ENCODE data around the gene KCNH5.

KCNH5 gene

DNA sequence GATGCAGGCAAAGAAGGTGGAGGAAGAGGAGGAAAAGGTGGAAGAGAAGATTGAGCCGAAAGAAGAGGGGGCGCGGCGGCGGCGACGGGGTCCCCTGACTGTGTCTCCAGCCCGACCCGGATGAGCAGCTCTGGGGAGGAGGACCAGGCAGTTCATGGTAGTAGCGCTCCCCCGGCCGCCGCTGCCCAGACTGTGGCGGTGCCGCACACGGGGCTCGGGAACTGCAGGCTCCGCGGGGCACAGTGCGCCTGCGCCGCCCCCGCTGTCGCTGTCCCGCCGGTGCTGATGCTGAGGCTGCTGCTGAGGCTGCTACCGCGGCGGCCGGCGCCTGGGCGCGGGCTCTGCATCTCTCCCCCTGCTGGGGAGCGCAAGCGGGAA is at the start of gene KCNH5:
TSS of gene KCNH5 (minus strand) at position 225 of the 378 bp plus-strand sequence. CDS start 272 bp downstream, outside the sequence.
- peak; percentile 85 for DNase-seq (ENCODE audit: low read depth, low spot score)

GRCh38 chr14:63091394-63091996 is 46.2 kb upstream of the KCNH5 start:
- DNase-seq (ENCODE audit: low read depth, low spot score): no peak

- no peak for DNase-seq (ENCODE audit: low read depth, low spot score)
These were observed 43.6 kb upstream of the KCNH5 start for GRCh38 chr14:63088865-63089264.

DNA sequence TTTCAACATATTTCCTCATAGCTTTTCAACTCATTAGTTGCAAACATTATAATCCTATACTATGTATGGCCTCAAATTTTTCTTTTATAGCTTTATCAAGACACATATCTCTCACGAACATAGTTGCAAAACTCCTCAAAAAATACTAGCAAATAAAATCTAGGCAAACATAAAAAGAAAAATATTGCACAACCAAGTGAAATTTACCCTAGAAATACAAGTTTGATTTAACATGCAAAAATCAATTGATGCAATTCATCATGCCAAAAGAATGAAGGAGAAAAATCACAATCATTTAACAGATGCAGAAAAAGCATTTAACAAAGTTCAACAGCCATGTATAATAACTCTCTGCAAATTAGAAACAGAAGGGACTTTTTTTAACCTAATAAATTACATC is 33.3 kb upstream of the KCNH5 start:
- no peak for DNase-seq (ENCODE audit: low read depth, low spot score)

GRCh38 chr14:63076488-63076887 is 31.2 kb upstream of the KCNH5 start:
- DNase-seq (ENCODE audit: low read depth, low spot score): no peak

GRCh38 chr14:63055631-63056030 is 10.4 kb upstream of the KCNH5 start:
- no peak for DNase-seq (ENCODE audit: low read depth, low spot score)

DNA sequence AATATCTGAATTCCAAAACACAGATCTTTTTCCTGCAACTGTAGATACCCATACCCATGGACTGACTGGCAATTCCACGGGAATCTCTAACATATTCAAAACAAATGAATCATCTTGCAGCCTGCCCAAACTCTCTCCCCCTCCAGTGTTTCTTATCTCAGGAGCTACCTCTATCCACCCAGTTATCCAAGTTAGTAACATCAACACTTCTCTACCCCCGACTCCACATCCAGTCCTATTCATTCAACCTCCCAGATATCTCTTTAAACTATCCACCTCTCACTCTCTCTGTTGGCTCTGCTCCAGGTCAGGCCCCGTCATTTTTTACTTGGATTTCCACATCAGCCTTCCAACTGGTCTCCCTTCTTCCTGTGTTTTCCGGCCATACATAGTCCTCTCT is 6.7 kb upstream of the KCNH5 start:
- no peak for DNase-seq (ENCODE audit: low read depth, low spot score)

- no peak for DNase-seq (ENCODE audit: low read depth, low spot score)
These were observed 6.0 kb upstream of the KCNH5 start for GRCh38 chr14:63051301-63051700.

DNA sequence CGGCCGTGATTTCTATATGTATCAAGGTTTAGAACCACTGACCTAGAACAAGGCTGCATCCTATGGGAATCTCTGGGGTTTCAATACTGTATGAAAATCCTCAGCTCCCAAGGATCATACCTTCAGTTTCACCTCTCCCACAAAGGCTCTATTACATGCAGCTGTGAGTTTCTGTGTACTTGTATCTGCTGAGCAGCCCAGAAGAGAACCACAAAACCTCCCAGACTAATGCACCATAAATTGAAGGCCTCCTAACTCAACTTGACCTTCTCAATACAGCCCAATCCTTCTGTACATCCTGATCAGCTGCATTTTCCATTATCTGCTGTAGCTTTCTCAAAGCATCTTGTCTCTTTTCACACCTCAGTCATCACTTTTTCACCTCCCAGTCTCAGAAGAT is 5.4 kb upstream of the KCNH5 start:
- DNase-seq (ENCODE audit: low read depth, low spot score): no peak

- peak; percentile 2 for DNase-seq (ENCODE audit: low read depth, low spot score)
These were observed 1.3 kb upstream of the KCNH5 start for GRCh38 chr14:63046339-63047268.

DNA sequence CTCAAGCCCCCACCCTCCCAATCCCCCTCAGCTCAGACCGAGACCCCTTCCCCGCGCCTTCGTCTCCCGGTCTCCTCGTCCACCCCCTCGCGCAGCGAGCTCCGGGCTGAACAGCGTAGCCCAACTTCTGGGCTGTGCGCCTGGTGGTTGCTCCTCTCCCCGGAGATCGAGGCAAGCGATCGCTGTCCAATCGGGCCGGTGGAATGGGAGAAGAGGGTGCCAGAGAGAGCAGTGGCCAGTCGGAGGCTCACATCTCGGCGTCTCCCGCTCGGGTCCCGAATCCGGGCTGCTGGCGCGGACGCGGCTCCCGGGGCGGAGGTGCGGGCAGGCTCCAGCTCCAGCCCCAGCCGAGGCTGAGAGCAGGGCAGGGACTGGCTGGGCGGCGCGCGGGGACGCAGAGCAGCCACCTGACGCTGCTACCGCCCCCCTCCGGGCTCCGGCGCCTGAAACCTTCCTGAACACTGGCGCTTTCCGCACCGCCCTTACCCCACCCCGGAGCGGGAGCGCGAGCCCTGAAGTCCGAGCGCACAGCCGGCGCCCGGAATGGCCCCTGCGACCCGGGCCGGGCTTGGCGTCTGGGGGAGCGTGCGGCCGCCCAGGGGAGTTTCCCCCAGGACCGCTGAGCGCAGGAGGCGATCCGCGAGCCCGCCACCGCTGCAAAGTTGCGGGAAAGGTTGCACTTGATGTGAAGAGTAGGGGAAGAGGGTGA is 508 bp upstream of the KCNH5 start:
- peak; percentile 78 for DNase-seq (ENCODE audit: low read depth, low spot score)

- peak; percentile 75 for DNase-seq (ENCODE audit: low read depth, low spot score)
These were observed 5.4 kb downstream of the KCNH5 start for GRCh38 chr14:63039866-63040265.

GRCh38 chr14:63032641-63033040 is 12.6 kb downstream of the KCNH5 start:
- no peak for DNase-seq (ENCODE audit: low read depth, low spot score)

DNA sequence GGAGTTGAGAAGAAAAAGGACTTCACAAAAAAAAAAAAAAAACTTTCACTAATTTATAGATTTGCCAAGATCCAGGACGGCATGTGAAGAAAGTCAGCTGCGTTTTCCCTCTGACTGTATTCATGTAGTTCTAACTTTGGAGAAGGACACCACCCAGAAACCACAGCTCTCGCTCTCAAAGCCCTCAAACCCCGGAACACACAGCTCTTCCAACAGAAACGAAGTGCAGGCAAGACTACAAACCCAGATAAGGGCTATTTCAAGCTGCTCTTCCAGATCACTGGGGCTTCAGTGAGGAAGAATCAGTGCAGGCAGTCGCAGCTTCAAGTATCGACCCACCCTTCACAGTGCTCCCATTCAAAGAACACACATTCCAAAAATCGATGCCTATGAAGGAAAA is 13.2 kb downstream of the KCNH5 start:
- no peak for DNase-seq (ENCODE audit: low read depth, low spot score)

GRCh38 chr14:63030113-63030512 is 15.1 kb downstream of the KCNH5 start:
- DNase-seq (ENCODE audit: low read depth, low spot score): no peak

GRCh38 chr14:63027719-63028118 is 17.5 kb downstream of the KCNH5 start:
- DNase-seq (ENCODE audit: low read depth, low spot score): no peak

DNA sequence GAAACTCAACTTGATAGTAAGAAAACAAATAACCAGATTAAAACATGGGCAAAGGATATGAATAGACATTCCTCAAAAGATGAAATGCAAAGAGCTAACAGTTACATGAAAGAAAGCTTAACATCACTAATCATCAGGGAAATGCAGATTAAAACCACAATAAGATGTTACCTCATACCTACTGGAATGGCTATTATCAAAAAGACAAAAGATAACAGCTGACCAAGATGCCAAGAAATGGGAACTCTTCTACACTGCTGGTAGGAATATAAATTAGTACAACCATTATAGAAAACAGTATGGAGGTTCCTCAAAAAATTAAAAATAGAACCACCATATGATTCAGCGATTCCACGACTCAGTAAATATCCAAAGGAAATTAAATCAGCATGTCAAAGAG is 18.8 kb downstream of the KCNH5 start:
- DNase-seq (ENCODE audit: low read depth, low spot score): no peak

GRCh38 chr14:63014621-63015020 is 30.6 kb downstream of the KCNH5 start:
- DNase-seq (ENCODE audit: low read depth, low spot score): no peak

DNA sequence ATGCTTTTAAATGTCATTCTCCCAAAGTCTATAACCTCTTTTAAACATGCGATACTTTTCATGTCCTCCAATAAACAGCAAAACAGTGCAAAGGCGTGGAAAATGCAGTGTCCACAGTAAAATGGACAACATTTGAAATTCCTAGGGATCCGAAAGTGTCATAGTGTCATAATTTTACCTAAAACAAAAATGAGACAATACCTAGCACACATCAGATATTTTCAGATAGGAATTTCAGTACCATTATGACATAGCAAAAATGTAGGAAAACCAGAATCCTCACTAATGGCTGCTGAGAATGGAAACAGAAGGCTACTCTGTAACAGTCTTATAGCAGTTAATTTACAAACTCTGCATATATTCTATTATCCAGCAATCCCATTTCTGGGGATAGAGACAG is 33.1 kb downstream of the KCNH5 start:
- no peak for DNase-seq (ENCODE audit: low read depth, low spot score)

DNA sequence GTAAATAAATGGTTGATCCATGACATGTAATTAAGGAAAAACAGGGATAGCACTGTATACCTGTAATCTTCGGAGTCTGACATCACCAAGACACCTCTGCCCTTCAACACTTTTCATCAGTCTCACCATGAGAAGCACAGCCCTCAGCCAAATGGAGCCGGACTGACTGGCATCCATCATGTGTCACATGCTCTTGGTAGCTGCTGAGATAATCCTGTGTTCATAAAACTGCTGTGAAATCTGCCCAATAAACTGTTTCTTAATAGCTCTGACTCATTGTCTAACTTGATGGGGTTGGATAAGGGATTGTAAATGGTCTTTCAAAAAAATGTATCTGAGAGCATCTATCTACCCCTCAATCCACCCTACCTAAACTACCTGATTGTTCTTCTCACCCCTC is 33.6 kb downstream of the KCNH5 start:
- DNase-seq (ENCODE audit: low read depth, low spot score): no peak

DNA sequence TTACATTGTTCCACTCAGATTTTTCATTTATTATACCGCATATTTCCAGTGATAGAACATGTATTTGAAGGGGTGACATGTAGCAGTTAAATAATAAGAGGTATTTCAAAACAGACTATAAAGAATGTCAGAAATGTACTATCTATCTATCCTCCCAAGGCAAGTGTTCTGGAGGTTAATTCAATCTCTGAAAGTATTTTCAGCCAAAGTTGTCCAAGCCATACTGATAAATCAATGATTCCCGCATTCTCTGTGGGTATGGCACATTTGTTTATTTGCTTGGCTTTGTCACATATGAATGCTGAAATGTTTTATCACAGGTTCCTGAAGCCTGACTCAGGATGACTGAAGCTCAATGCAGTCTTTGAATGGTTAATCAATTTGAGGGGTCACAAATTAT is 35.8 kb downstream of the KCNH5 start:
- DNase-seq (ENCODE audit: low read depth, low spot score): no peak

- DNase-seq (ENCODE audit: low read depth, low spot score): no peak
These were observed 38.7 kb downstream of the KCNH5 start for GRCh38 chr14:63006531-63006930.

- no peak for DNase-seq (ENCODE audit: low read depth, low spot score)
These were observed 51.2 kb downstream of the KCNH5 start for GRCh38 chr14:62994096-62994495.

Data from astrocyte of the hippocampus (primary cell).